Activated CD4-positive, alpha-beta T cell treated with anti-CD3 and anti-CD28 coated beads, Interleukin-2, amount 50 U/mL, for 4 hours (primary cell): ENCODE data around the gene PKHD1.

Experiments used
- DNase-seq, 2 experiments: peaks; one replicate each; pipeline ENCODE4 v3.0.0-alpha.2; 2020

Gene PKHD1

GRCh38 chr6:51842804-51843378 is 244.5 kb downstream of the PKHD1 start:
- DNase-seq: no peak

DNA sequence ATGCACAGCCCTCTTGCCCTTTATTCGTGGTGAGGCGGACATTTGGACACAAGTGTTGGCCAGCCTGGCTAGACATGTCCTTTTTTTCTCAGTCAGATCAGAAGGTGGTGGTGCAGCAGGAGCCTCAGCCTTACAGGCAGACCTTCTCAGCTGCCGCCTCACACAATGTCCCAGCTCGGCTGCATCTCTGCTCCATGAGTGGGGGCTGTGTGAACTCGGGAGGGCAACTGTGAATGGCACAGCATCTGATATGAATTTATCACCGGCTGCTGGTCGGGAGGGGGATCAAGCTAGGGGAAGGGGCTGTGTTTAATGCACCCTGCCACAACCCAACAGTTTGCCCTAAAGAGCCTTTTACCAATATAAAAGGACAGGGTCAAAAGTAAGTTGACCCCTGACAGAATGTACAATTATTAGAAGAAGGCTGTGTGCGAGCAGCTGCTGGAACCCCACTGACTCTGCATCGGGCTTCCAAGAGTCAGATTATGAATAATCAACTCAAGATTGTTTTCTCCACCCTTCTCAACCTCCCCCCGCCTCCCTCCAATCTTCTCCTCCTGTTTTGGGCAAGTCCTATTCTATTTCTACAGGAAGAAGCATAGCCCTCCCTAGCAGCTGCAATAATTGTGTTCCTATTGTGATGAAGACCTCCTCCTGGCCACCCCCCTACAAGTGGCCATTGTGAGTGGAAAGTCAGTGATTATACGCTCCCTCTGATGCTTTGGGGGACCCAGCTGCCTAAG is 245.2 kb downstream of the PKHD1 start:
- no peak for DNase-seq

DNA sequence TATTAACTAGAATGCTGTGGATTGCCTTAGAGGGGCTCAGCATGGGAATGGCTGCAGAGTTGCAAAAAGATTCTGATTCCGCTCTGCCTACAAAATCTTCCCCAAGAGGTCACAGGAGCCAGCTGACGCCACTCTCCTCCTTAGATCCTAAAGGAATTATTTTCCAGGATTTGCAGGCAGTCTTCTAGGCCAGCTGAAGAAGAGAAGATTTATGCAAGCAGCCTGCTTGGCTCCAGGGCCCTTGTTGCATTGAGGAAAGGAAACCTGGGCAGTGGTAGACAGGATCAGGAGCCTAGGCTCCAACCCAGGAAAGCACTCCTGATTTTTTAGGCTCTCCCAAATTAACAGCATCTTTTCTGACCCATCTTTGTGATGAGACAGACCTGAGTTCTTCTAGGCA is 245.8 kb downstream of the PKHD1 start:
- no peak for DNase-seq

GRCh38 chr6:51839726-51840374 is 247.6 kb downstream of the PKHD1 start:
- no peak for DNase-seq

DNA sequence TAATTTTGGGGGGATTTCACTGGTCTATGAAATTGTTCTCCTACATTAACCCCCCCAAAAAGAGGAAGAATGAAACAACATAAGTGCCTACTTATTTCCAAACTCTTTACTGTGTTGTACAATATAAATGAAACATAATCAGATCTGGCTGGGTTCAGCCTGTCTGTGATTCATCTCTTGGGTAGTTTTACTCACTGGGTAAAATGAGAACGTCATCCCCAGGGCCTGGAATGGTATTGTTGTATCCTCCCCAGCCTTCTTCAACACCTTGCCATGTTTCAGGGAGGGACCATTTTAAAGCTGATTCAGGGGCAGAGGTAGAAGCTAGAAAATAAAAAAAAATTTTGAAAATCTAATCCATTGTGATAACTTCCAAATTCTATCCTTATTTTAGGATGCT is 256.7 kb downstream of the PKHD1 start:
- no peak for DNase-seq

GRCh38 chr6:51827580-51827979 is 259.8 kb downstream of the PKHD1 start:
- DNase-seq: no peak

DNA sequence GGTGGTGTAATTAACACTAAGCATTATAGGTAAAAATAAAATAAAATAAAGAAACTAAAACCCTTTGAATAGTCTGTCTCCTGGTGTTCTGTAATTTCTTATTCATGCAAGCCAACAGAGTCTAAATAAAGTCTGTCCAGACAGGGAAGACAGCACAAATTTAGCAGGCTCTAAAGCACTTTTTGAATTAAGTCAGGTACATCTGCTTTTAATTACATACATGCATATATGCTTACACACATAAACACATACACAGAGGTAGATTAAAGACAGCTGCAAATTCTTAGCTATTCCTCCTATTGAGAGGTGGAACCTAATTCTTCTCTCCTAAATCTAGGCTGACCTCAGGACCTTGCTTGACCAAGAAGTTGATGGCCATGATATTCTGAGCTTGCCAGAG is 262.5 kb downstream of the PKHD1 start:
- DNase-seq: no peak

DNA sequence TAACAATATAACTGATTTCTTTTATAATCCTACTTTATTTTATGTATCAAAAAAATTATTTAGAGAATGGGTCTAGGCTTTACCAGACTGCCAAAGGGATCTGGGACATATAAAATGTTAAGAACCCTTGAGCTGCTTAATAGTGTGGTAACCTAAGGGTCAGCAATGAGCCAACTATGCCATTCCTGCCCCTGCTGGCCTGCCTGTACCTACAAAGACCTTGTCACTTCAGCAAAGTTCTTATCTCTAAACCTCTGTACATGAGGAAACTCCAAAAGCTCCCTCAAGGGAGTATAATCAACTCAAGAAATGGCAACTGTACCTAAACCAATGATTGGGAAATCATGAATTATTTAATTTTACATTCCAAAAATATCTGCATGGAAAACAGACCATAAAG is 266.9 kb downstream of the PKHD1 start:
- DNase-seq: no peak

GRCh38 chr6:51818520-51819022 is 268.8 kb downstream of the PKHD1 start:
- DNase-seq: no peak

GRCh38 chr6:51817832-51818231 is 269.6 kb downstream of the PKHD1 start:
- DNase-seq: no peak

- DNase-seq: no peak
Measured at GRCh38 chr6:51814418-51814817, 273.0 kb downstream of the PKHD1 start.

GRCh38 chr6:51813904-51814303 is 273.5 kb downstream of the PKHD1 start:
- no peak for DNase-seq

- DNase-seq: no peak
Measured at GRCh38 chr6:51812231-51812630, 275.2 kb downstream of the PKHD1 start.

DNA sequence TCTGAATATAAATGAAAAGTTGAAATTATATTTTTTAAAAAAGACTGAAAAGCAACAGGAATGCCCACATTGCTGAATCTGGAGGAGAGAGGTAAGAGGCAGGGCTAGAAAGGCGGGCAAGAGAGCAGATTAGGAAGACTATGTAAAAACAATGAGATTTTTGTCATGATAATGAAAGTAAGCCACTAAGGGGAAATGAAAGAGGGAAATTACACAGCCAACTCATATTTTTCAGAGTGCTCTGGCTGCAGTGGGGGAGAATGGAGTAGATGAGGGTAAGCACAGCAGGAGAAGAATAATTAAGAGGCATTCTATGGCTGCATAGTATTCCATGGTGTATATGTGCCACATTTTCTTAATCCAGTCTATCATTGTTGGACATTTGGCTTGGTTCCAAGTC is 281.9 kb downstream of the PKHD1 start:
- no peak for DNase-seq

- DNase-seq: no peak
Measured at GRCh38 chr6:51800603-51801002, 286.8 kb downstream of the PKHD1 start.

DNA sequence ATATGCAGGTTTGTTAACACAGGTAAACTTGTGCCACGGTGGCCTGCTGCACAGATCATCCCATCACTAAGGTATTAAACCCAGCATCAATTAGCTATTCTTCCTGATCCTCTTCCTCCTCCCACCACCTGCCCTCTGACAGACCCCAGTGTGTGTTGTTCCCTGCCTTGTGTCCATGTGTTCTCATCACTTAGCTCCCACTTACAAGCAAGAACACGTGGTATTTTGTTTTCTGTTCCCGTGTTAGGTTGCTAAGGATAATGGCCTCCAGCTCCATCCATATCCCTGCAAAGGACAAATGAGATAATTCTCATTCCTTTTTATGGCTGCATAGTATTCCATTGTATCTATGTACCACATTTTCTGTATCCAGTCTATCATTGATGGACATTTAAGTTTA is 294.0 kb downstream of the PKHD1 start:
- no peak for DNase-seq

GRCh38 chr6:51792273-51793030 is 295.0 kb downstream of the PKHD1 start:
- DNase-seq: no peak

DNA sequence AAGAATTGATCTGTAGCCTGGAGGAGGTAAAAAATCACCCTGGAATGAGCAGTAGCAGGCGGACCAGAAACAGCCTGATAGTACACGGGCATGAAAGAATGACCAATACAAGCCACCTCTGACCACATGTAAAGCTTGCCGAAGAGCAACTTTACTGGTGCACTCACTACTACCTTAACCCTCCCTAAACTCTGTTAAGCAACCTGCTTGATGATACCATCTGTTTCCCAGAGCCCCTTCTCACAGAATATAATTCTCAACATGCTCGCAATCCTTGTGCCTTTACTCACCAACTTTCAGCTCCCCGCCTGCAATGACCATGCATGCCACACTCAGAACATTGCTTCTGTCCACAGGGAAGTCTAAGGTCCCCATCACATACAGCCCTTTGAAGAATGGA is 296.5 kb downstream of the PKHD1 start:
- no peak for DNase-seq

DNA sequence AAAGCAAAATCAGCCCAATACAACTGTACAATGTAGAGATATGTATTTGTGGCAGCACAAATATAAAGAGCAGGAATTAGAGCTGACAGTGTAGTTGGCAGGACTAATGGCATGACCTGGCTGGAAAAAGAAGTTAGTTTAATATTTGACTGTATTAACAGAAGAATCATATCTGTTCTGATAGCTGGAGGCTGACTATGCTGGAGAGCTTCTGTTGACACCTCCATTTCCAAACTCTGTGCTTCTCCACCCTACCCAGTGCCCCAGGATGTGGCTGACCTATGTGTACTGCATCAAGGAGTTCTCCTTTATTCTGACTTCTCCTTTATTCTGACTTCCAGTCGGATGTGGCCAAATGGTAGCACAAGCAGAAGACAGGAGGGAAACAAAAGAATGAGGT is 299.3 kb downstream of the PKHD1 start:
- no peak for DNase-seq

GRCh38 chr6:51778666-51779065 is 308.7 kb downstream of the PKHD1 start:
- DNase-seq: no peak

- no peak for DNase-seq
Measured at GRCh38 chr6:51777618-51778017, 309.8 kb downstream of the PKHD1 start.

- no peak for DNase-seq
Measured at GRCh38 chr6:51775942-51776860, 311.2 kb downstream of the PKHD1 start.
